ENCODE data around the gene FAM221B. TPM values are rescaled to one million over a fixed set of nuclear protein-coding genes. Genes with fewer than 3 reads are reported as not detected.

Gene FAM221B
- total RNA-seq, 1 donor from 2014 or later, result not detected

GRCh38 chr9:35798658-35799374 is 29.7 kb downstream of the FAM221B start:
- Histone ChIP-seq H3K4me1 (peaks cover 31% of the 10 kb centered on the region), H3K4me3 (no peak overlapping the region), H3K27me3 (no peaks in the 10 kb centered on the region), H3K36me3 (peaks cover 0 to 15% of the 10 kb centered on the region in 2 donors), H3K9me3 (no peaks in the 10 kb centered on the region), H3K27ac (no peak overlapping the region)
- DNase-seq (ENCODE audit: extremely low spot score in 2 of 2), result no peak
- TF ChIP-seq POLR2AphosphoS5 (IDR thresholded peaks at IDR 0.05; ENCODE audit: insufficient read depth in 1 of 2, low read depth in 1 of 2) (peak in 1 of 2 donors; percentile 79), CTCF (IDR thresholded peaks at IDR 0.05) (no peak), POLR2A (IDR thresholded peaks at IDR 0.05) (no peak)
- intact Hi-C loops (cut with DNase I), result loop anchor here (5.0 kb wide), 1 partner anchor 48 kb away; no protein-coding TSS in a partner anchor

GRCh38 chr9:35797311-35798109 is 31.0 kb downstream of the FAM221B start:
- H3K27me3 ChIP-seq, result no peaks in the 10 kb centered on the region
- peaks cover 44% of the 10 kb centered on the region for H3K4me1 ChIP-seq
- no peaks in the 10 kb centered on the region for H3K9me3 ChIP-seq
- no peak for DNase-seq (ENCODE audit: extremely low spot score in 2 of 2)
- H3K4me3 ChIP-seq, result no peak overlapping the region
- H3K36me3 ChIP-seq, result peaks cover 0 to 10% of the 10 kb centered on the region in 2 donors
- intact Hi-C loops (cut with DNase I), result loop anchor here (5.0 kb wide), 1 partner anchor 50 kb away; no protein-coding TSS in a partner anchor
- H3K27ac ChIP-seq, result no peak overlapping the region
- TF ChIP-seq CTCF (IDR thresholded peaks at IDR 0.05) (no peak), POLR2AphosphoS5 (IDR thresholded peaks at IDR 0.05; ENCODE audit: insufficient read depth in 1 of 2, low read depth in 1 of 2) (no peak), POLR2A (IDR thresholded peaks at IDR 0.05) (no peak)

- Histone ChIP-seq H3K27me3 (no peaks in the 10 kb centered on the region), H3K27ac (no peak overlapping the region), H3K36me3 (peaks cover 0 to 5% of the 10 kb centered on the region in 2 donors), H3K4me1 (peaks cover 59% of the 10 kb centered on the region), H3K9me3 (no peaks in the 10 kb centered on the region), H3K4me3 (no peak overlapping the region)
- intact Hi-C loops (cut with DNase I), result loop anchor here (5.0 kb wide), 1 partner anchor 52 kb away; no protein-coding TSS in a partner anchor
- TF ChIP-seq POLR2A (IDR thresholded peaks at IDR 0.05), result no peak
- TF ChIP-seq CTCF (IDR thresholded peaks at IDR 0.05), result no peak
- TF ChIP-seq POLR2AphosphoS5 (IDR thresholded peaks at IDR 0.05; ENCODE audit: insufficient read depth in 1 of 2, low read depth in 1 of 2), result no peak
- DNase-seq (ENCODE audit: extremely low spot score in 2 of 2), result no peak
Measured at GRCh38 chr9:35795695-35796094, 32.8 kb downstream of the FAM221B start.

- intact Hi-C loops (cut with DNase I), result loop anchor here (5.0 kb wide), 1 partner anchor 89 kb away; no protein-coding TSS in a partner anchor
- H3K36me3 ChIP-seq, result no peaks in the 10 kb centered on the region
- H3K9me3 ChIP-seq, result no peaks in the 10 kb centered on the region
- no peak for DNase-seq (ENCODE audit: extremely low spot score in 2 of 2)
- TF ChIP-seq CTCF (IDR thresholded peaks at IDR 0.05) (no peak), POLR2A (IDR thresholded peaks at IDR 0.05) (no peak), POLR2AphosphoS5 (IDR thresholded peaks at IDR 0.05; ENCODE audit: insufficient read depth in 1 of 2, low read depth in 1 of 2) (no peak)
- H3K27ac ChIP-seq, result peak overlapping the region; percentile 81
- H3K4me3 ChIP-seq, result peak overlapping the region; percentile 62 to 63
- H3K4me1 ChIP-seq, result peaks cover 62% of the 10 kb centered on the region
- H3K27me3 ChIP-seq, result no peaks in the 10 kb centered on the region
Measured at GRCh38 chr9:35793461-35793860, 35.1 kb downstream of the FAM221B start.
